Vagina (tissue), 2 donors: ENCODE results near the gene ARHGAP24. TPM values are rescaled to one million over a fixed set of nuclear protein-coding genes. Genes with fewer than 3 reads are reported as not detected.

Source experiments
- DNase-seq, 2 donors: peaks; one replicate each; pipeline ENCODE4 v3.0.0-alpha.2; 2017; ENCODE audit errors: extremely low spot score in 2 of 2
- H3K27ac ChIP-seq: fragments of 200-600 bp; sonication (generic); one replicate; pipeline ENCODE4 v1.5.1; 2019
- H3K27me3 ChIP-seq: fragments of 200-600 bp; sonication (generic); one replicate; pipeline ENCODE4 v1.5.1; 2019
- H3K36me3 ChIP-seq, 2 donors: fragments of 200-600 bp; sonication (generic); one replicate each; pipeline ENCODE4 v1.5.1; 2017 to 2019
- H3K4me1 ChIP-seq: fragments of 200-600 bp; sonication (generic); one replicate; pipeline ENCODE4 v1.5.1; 2019
- H3K4me3 ChIP-seq, 2 donors: fragments of 200-600 bp; sonication (generic); 1 replicate in 1 of 2; 2 replicates in 1 of 2; pipeline ENCODE4 v1.5.1; 2016 to 2019
- H3K9me3 ChIP-seq: fragments of 200-600 bp; sonication (generic); one replicate; pipeline ENCODE4 v1.5.1; 2019
- CTCF ChIP-seq, 3 experiments: fragments of 450-650 bp in 2 of 3; fragments of 200-600 bp in 1 of 3; sonication (generic) in 1 of 3; IDR thresholded peaks; one replicate each; pipeline ENCODE4 v1.5.1; 2017 to 2019; ENCODE audit warnings: antibody characterized with exemption in 3 of 3, mild to moderate bottlenecking in 2 of 3, moderate library complexity in 2 of 3
- POLR2A ChIP-seq, 2 donors: fragments of 450-650 bp; IDR thresholded peaks; one replicate each; pipeline ENCODE4 v1.6.1; 2017; ENCODE audit warnings: antibody characterized with exemption in 2 of 2, mild to moderate bottlenecking in 2 of 2, moderate library complexity in 2 of 2
- POLR2AphosphoS5 ChIP-seq, 2 donors: sonication (generic); formaldehyde crosslinking; IDR thresholded peaks; one replicate each; pipeline ENCODE4 v1.9.0; 2017; ENCODE audit warnings: antibody characterized with exemption in 2 of 2, mild to moderate bottlenecking in 2 of 2, low read depth in 1 of 2; ENCODE audit not compliant: insufficient read depth in 1 of 2
- intact Hi-C: fragments of 100-400 bp; cut with DNase I; formaldehyde crosslinking; loops from one replicate; pipeline ENCODE4 v1.15.1; 2023
- total RNA-seq: library from RNA; depleted of rRNA; stranded (reverse); fragments of >200 nt; gene quantifications from one replicate; pipeline ENCODE4 v1.2.3, GENCODE V29; 2016

ARHGAP24 gene
- total RNA-seq, 1 donor from 2014 or later: 40.0 TPM

- H3K27ac ChIP-seq: no peak overlapping the region
- no peak for TF ChIP-seq CTCF (IDR thresholded peaks at IDR 0.05)
- no peak for TF ChIP-seq POLR2A (IDR thresholded peaks at IDR 0.05)
- TF ChIP-seq POLR2AphosphoS5 (IDR thresholded peaks at IDR 0.05; ENCODE audit: insufficient read depth in 1 of 2, low read depth in 1 of 2): no peak
- intact Hi-C loops: no loop called here
- H3K4me3 ChIP-seq: no peak overlapping the region
- DNase-seq: no peak
- no peaks in the 10 kb centered on the region for H3K36me3 ChIP-seq
- H3K27me3 ChIP-seq: no peaks in the 10 kb centered on the region
- H3K4me1 ChIP-seq: peaks cover 7% of the 10 kb centered on the region
- H3K9me3 ChIP-seq: no peaks in the 10 kb centered on the region
These were observed 323.2 kb downstream of the ARHGAP24 start for GRCh38 chr4:85798012-85798770.

- Histone ChIP-seq H3K27me3 (no peaks in the 10 kb centered on the region), H3K27ac (no peak overlapping the region), H3K36me3 (no peaks in the 10 kb centered on the region), H3K9me3 (no peaks in the 10 kb centered on the region), H3K4me3 (no peak overlapping the region), H3K4me1 (no peaks in the 10 kb centered on the region)
- no peak for DNase-seq
- intact Hi-C loops: no loop called here
- TF ChIP-seq POLR2AphosphoS5 (IDR thresholded peaks at IDR 0.05; ENCODE audit: insufficient read depth in 1 of 2, low read depth in 1 of 2): no peak
- TF ChIP-seq CTCF (IDR thresholded peaks at IDR 0.05): no peak
- no peak for TF ChIP-seq POLR2A (IDR thresholded peaks at IDR 0.05)
These were observed 328.9 kb downstream of the ARHGAP24 start for GRCh38 chr4:85803856-85804255.

- Histone ChIP-seq H3K27me3 (no peaks in the 10 kb centered on the region), H3K4me3 (no peak overlapping the region), H3K27ac (no peak overlapping the region), H3K36me3 (no peaks in the 10 kb centered on the region), H3K4me1 (no peaks in the 10 kb centered on the region), H3K9me3 (no peaks in the 10 kb centered on the region)
- TF ChIP-seq POLR2A (IDR thresholded peaks at IDR 0.05) (no peak), CTCF (IDR thresholded peaks at IDR 0.05) (no peak), POLR2AphosphoS5 (IDR thresholded peaks at IDR 0.05; ENCODE audit: insufficient read depth in 1 of 2, low read depth in 1 of 2) (no peak)
- DNase-seq: no peak
- intact Hi-C loops: no loop called here
These were observed 330.9 kb downstream of the ARHGAP24 start for GRCh38 chr4:85805891-85806290.

- Histone ChIP-seq H3K4me1 (no peaks in the 10 kb centered on the region), H3K9me3 (no peaks in the 10 kb centered on the region), H3K36me3 (no peaks in the 10 kb centered on the region), H3K27ac (no peak overlapping the region), H3K4me3 (no peak overlapping the region), H3K27me3 (no peaks in the 10 kb centered on the region)
- TF ChIP-seq POLR2A (IDR thresholded peaks at IDR 0.05) (no peak), POLR2AphosphoS5 (IDR thresholded peaks at IDR 0.05; ENCODE audit: insufficient read depth in 1 of 2, low read depth in 1 of 2) (no peak), CTCF (IDR thresholded peaks at IDR 0.05) (no peak)
- no peak for DNase-seq
- intact Hi-C loops: no loop called here
These were observed 331.4 kb downstream of the ARHGAP24 start for GRCh38 chr4:85806334-85806733.

- Histone ChIP-seq H3K4me3 (no peak overlapping the region), H3K9me3 (no peaks in the 10 kb centered on the region), H3K4me1 (no peaks in the 10 kb centered on the region), H3K27ac (no peak overlapping the region), H3K36me3 (no peaks in the 10 kb centered on the region), H3K27me3 (no peaks in the 10 kb centered on the region)
- intact Hi-C loops: no loop called here
- DNase-seq: no peak
- no peak for TF ChIP-seq CTCF (IDR thresholded peaks at IDR 0.05)
- no peak for TF ChIP-seq POLR2AphosphoS5 (IDR thresholded peaks at IDR 0.05; ENCODE audit: insufficient read depth in 1 of 2, low read depth in 1 of 2)
- no peak for TF ChIP-seq POLR2A (IDR thresholded peaks at IDR 0.05)
These were observed 332.4 kb downstream of the ARHGAP24 start for GRCh38 chr4:85807247-85807950.
